DND-41 (cell line): ENCODE data around the gene CHAD.

Experiments used
- CTCF ChIP-seq: IDR thresholded peaks from 2 replicates; pipeline ENCODE4 v1.5.1; 2012; ENCODE audit warnings: borderline replicate concordance, low read length, moderate library complexity, mild to moderate bottlenecking; ENCODE audit not compliant: poor library complexity, severe bottlenecking; ENCODE audit errors: extremely low read depth
- EZH2 ChIP-seq: IDR thresholded peaks from 3 replicates; pipeline ENCODE4 v1.6.1; 2012; ENCODE audit warnings: borderline replicate concordance, low read depth, mild to moderate bottlenecking, moderate library complexity, low read length, inconsistent platforms; ENCODE audit not compliant: severe bottlenecking

- TF ChIP-seq EZH2 (no peak), CTCF (peak; percentile 40)
Observed at GRCh38 chr17:50425682-50426471, 42.8 kb downstream of the CHAD start, which contains the start of gene ACSF2.
